ENCODE data around the gene ATP13A1.

The ATP13A1 gene

DNA sequence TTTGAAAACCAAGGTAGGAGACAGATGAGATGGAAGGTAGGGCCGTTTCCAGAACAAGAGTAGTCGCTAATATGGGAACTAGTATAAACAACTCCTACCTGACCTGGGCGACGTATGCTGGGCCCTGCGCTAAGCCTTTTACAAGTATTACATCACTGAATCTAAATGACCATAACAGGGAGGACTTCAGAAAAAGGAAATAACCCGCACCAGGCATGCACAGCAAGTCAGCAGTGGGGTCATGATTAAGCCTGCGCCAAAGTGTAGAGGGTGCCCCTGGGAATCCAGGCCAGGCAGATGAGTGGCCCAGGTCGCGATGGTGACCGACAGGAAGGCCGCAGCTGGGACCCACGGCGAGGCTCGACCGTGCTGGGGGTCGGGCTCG lies 613 bp downstream of the ATP13A1 start:
- peaks cover 30% of the 10 kb centered on the region for H3K36me3 ChIP-seq (ENCODE audit: insufficient read depth, low read length)
- no peaks in the 10 kb centered on the region for H3K9me3 ChIP-seq (ENCODE audit: insufficient read depth, low read depth, low read length)
- H3K9ac ChIP-seq (ENCODE audit: low read depth, low read length): peak overlapping the region; percentile 87
- H3K27ac ChIP-seq (ENCODE audit: low read depth, low read length): peak overlapping the region; percentile 78
- H3K27me3 ChIP-seq (ENCODE audit: insufficient read depth, low read length): no peaks in the 10 kb centered on the region
- WGBS: 10% methylated on average over 17 of the region's 17 CpGs
- H3K4me3 ChIP-seq (ENCODE audit: low read length): peak overlapping the region; percentile 83
- peaks cover 9% of the 10 kb centered on the region; the same call in 1 of the 2 replicates for H3K4me1 ChIP-seq (ENCODE audit: insufficient read depth, low read length)

DNA sequence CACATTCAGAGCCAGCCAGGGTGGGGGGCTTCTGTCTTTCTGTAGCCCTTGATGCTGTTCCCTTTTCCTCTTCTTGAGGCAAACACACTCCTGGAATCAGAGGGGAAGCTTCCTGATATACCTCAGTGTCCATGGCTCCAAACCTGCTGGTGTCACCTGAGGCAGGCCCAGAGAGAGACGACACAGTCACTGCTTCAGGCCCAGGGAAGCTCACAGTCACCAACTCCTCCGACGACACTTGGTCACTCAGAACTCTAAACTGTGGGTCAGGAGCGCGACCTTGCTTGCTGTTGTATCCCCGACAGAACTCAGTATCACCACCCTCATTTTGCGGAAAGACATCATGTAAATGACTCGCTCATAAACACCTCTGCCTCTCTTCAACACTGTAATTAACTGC lies 1.1 kb downstream of the ATP13A1 start:
- Histone ChIP-seq H3K4me3 (ENCODE audit: low read length) (peak overlapping the region; percentile 83), H3K9me3 (ENCODE audit: insufficient read depth, low read depth, low read length) (no peaks in the 10 kb centered on the region), H3K36me3 (ENCODE audit: insufficient read depth, low read length) (peaks cover 36% of the 10 kb centered on the region), H3K27me3 (ENCODE audit: insufficient read depth, low read length) (no peaks in the 10 kb centered on the region), H3K9ac (ENCODE audit: low read depth, low read length) (no peak overlapping the region), H3K4me1 (ENCODE audit: insufficient read depth, low read length) (peaks cover 9% of the 10 kb centered on the region; the same call in 1 of the 2 replicates), H3K27ac (ENCODE audit: low read depth, low read length) (no peak overlapping the region)
- WGBS: 79% methylated on average over 8 of the region's 8 CpGs

DNA sequence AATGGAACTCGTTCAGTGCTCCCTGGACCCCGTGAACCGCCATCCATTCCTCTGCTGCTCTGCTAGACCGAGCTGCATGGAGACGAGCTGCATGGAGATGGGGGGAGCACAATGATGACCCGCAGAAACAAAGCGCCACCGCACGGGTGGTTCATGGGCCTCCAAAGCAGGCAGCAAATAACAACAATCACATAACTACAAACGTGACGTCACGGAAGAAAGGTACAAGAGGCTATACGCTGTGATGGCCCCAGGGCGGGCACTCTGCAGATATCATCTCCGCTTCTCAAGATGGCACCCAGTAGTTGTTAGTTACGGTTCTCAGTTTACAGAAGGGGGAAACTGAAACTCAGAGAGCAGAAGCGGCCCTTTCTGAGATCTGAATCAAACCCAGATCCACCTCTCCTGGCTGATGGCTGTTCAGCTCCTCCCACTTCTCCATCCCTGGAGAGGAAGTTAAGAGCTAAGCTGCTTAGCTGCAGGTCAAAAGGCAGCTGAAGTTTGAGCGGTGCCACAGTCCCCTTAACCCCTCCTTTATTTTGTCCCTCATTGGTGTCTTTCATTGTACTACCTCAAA lies 1.7 kb downstream of the ATP13A1 start:
- Histone ChIP-seq H3K9ac (ENCODE audit: low read depth, low read length) (no peak overlapping the region), H3K4me3 (ENCODE audit: low read length) (peak overlapping the region; percentile 83), H3K27ac (ENCODE audit: low read depth, low read length) (no peak overlapping the region), H3K36me3 (ENCODE audit: insufficient read depth, low read length) (peaks cover 41% of the 10 kb centered on the region), H3K9me3 (ENCODE audit: insufficient read depth, low read depth, low read length) (no peaks in the 10 kb centered on the region), H3K4me1 (ENCODE audit: insufficient read depth, low read length) (peaks cover 9% of the 10 kb centered on the region; the same call in 1 of the 2 replicates), H3K27me3 (ENCODE audit: insufficient read depth, low read length) (no peaks in the 10 kb centered on the region)
- WGBS: 91% methylated on average over 18 of the region's 18 CpGs

DNA sequence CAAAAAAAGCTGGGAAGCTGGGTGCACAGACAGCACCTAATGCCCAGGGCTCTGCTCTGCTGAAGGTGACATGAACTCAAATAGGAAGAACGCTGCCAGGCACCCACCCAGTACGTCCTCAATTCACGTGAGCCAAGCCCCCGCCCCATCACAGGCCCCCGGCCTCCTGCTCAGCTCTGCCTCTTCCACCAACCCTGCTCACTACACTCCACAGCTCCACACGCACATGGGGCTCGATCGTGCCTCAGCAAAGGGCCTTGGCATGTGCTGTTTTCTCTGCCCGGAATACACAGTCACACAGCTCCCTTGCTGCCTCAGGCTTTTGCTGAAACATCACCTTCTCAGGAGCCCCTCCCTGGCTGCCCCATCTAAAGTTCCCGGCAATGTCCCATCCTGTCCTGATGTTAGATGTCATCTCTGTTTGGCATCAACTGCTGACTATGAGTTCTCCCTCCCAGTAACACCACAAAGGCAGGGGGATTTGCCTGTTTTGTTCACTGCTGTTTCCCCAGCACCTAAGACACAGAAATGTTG lies 2.3 kb downstream of the ATP13A1 start:
- Histone ChIP-seq H3K9me3 (ENCODE audit: insufficient read depth, low read depth, low read length) (no peaks in the 10 kb centered on the region), H3K27ac (ENCODE audit: low read depth, low read length) (no peak overlapping the region), H3K4me3 (ENCODE audit: low read length) (peak overlapping the region; percentile 83), H3K27me3 (ENCODE audit: insufficient read depth, low read length) (no peaks in the 10 kb centered on the region), H3K4me1 (ENCODE audit: insufficient read depth, low read length) (peaks cover 9% of the 10 kb centered on the region; the same call in 1 of the 2 replicates), H3K9ac (ENCODE audit: low read depth, low read length) (no peak overlapping the region), H3K36me3 (ENCODE audit: insufficient read depth, low read length) (peaks cover 47% of the 10 kb centered on the region)
- 95% methylated on average over 10 of the region's 10 CpGs for WGBS

DNA sequence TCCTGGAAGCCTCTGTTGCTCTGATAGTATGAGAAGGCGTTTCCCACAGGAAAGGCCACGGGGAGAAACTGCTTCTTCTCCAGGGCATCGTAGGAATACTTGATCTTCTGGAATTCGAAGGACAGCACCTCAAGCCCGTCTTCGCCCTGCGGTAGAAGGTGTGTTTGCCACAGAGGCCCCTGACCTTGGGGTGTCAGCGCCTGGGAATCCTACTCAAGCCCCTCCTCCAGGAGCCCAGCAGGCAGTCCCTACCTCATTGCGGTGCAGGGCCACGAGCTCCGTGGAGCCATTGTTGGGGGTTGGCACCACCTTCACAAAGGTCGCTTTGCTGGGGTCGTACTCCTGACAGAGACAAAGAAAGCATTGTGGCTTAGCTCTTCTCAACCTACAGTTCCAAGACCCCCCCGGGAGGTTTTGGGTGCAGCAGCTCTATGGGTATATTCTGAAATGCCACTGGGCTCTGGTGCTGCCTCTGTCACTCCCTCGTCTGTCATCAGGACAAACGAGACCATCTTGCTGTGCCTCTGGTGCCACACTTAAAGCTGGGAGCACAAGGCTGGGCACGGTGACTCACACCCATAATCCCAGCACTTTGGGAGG lies 3.7 kb downstream of the ATP13A1 start:
- H3K9ac ChIP-seq (ENCODE audit: low read depth, low read length): no peak overlapping the region
- 93% methylated on average over 17 of the region's 17 CpGs for WGBS
- no peaks in the 10 kb centered on the region for H3K9me3 ChIP-seq (ENCODE audit: insufficient read depth, low read depth, low read length)
- peaks cover 9% of the 10 kb centered on the region; the same call in 1 of the 2 replicates for H3K4me1 ChIP-seq (ENCODE audit: insufficient read depth, low read length)
- peaks cover 62% of the 10 kb centered on the region for H3K36me3 ChIP-seq (ENCODE audit: insufficient read depth, low read length)
- H3K4me3 ChIP-seq (ENCODE audit: low read length): no peak overlapping the region
- no peaks in the 10 kb centered on the region for H3K27me3 ChIP-seq (ENCODE audit: insufficient read depth, low read length)
- H3K27ac ChIP-seq (ENCODE audit: low read depth, low read length): no peak overlapping the region

DNA sequence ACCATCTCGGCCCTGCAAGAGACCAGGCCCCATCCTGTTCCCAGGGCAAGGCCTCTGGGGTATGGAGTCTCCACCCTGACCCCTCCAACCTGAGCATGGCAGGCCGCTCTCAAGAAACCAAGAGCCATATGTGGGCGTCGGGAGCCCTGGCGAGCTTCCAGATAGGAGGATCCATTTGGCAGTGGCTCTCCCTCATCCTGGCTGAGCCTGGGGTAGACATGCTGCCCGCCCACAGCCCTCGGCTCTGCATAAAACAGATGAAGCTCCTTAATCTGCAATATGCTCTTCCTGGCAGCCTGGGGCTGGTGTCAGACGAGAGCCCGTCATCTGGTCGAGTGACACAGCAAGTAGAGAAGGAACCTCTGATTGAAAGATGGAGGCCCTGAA lies 6.1 kb downstream of the ATP13A1 start:
- Histone ChIP-seq H3K9ac (ENCODE audit: low read depth, low read length) (no peak overlapping the region), H3K27me3 (ENCODE audit: insufficient read depth, low read length) (no peaks in the 10 kb centered on the region), H3K4me3 (ENCODE audit: low read length) (no peak overlapping the region), H3K27ac (ENCODE audit: low read depth, low read length) (no peak overlapping the region), H3K4me1 (ENCODE audit: insufficient read depth, low read length) (peaks cover 5% of the 10 kb centered on the region; the same call in 1 of the 2 replicates), H3K36me3 (ENCODE audit: insufficient read depth, low read length) (peaks cover 84% of the 10 kb centered on the region), H3K9me3 (ENCODE audit: insufficient read depth, low read depth, low read length) (no peaks in the 10 kb centered on the region)
- 95% methylated on average over 10 of the region's 10 CpGs for WGBS

DNA sequence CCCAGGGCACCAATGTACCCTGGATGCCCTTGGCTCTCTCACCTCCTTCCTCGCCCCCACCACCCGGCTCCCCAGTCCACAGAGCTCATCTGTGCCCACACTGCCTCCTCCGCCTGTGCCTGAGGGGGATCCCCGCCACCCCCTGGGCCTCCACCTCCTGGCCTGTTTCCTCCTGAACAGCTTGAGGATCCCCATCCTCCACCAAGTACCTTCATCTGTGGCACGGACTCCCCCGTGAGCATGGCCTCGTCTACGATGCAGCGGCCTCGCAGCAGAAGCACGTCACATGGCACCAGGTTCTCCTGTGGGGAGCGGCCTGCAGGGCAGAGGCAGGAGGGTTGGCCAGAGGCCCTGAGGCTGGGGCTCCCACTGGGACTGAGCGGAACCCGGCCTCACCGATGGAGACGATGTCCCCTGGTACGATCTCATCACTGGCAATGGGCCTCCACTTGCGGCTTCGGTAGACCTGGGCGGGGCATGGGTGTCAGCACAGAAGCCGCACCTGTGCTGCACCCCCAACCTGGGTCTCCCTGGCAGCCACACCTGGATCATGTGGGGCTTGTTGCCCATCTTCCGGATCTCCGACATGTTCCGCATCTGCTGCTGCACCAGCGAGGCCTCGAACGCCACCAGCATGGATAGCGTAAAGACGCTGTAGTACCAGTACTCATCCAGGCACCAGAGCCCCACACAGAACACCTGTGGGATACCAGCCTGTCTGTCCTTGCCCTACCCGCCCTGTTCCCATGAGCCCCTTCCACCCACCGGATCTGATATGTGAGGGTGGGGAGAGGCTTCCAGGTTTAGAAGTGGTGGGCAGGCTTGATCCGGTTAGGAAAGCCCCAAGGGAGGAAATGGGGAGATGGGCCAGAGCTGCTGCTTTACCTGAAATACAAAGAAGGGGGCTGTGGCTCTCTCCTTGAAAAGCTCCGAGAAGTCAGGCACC lies 6.8 kb downstream of the ATP13A1 start:
- no peak overlapping the region for H3K9ac ChIP-seq (ENCODE audit: low read depth, low read length)
- peaks cover 86% of the 10 kb centered on the region for H3K36me3 ChIP-seq (ENCODE audit: insufficient read depth, low read length)
- H3K27me3 ChIP-seq (ENCODE audit: insufficient read depth, low read length): no peaks in the 10 kb centered on the region
- H3K27ac ChIP-seq (ENCODE audit: low read depth, low read length): no peak overlapping the region
- H3K9me3 ChIP-seq (ENCODE audit: insufficient read depth, low read depth, low read length): no peaks in the 10 kb centered on the region
- H3K4me1 ChIP-seq (ENCODE audit: insufficient read depth, low read length): no peaks in the 10 kb centered on the region
- 96% methylated on average over 33 of the region's 33 CpGs for WGBS
- H3K4me3 ChIP-seq (ENCODE audit: low read length): no peak overlapping the region

DNA sequence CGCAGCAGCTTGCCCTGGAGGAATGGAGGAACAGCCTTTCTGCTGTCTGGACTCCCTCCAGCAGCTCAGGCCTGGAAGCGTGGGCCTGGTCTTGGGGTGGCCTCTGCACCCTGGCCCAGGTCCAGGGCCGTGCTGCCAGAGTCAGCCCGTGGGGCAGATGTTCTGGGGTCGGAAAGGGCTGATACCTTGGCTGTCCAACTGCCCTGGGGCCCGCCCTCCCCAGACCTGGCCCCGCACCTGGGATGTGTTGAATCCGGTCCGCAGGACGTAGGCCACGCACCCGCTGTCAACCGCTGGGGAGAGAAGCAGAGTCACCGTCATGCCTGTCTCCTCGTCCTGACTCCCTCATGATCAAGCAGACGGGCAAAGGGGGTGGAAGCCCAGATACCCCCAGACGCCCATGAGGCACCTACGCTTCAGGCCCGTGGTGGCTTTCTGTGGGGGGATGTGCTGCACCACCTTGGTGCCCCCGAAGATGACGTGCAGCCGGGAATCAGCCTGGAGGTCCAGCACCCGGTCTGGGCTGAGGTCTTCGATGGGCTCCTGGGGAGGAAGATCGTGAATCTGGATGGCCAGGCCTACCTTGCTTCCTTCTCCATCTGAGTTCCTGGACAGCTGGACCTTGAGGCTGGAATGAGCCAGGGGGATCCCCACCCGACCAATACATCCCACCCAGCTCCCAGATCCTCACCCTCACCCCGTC lies 7.7 kb downstream of the ATP13A1 start:
- no peak overlapping the region for H3K4me3 ChIP-seq (ENCODE audit: low read length)
- H3K27ac ChIP-seq (ENCODE audit: low read depth, low read length): no peak overlapping the region
- H3K27me3 ChIP-seq (ENCODE audit: insufficient read depth, low read length): no peaks in the 10 kb centered on the region
- 95% methylated on average over 27 of the region's 27 CpGs for WGBS
- no peaks in the 10 kb centered on the region for H3K9me3 ChIP-seq (ENCODE audit: insufficient read depth, low read depth, low read length)
- H3K4me1 ChIP-seq (ENCODE audit: insufficient read depth, low read length): no peaks in the 10 kb centered on the region
- peaks cover 91% of the 10 kb centered on the region for H3K36me3 ChIP-seq (ENCODE audit: insufficient read depth, low read length)
- H3K9ac ChIP-seq (ENCODE audit: low read depth, low read length): no peak overlapping the region

DNA sequence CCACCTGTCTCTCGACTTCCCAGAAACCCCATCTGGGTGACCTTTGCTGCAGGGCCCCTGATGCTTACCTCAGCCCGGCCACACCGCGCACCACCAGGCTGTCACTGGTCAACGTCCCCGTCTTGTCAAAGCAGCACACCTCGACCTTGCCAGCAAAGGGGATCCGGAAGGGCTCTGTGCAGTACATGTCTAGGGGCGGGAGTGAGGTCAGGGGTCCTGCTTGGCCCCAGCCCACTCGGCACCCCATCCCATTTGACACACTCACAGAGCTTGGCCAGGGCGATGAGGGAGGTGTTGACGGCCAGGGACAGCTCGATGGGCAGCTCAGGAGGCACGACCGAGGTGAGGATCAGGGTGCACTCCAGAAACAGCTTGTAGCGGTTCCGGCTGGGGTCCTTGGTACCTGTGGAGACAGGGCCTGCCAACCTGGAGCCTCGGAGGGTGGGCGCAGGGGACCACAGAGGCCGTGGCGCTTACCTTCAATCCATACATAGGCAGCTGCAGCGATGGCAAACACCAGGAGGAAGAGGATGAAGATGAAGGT lies 8.4 kb downstream of the ATP13A1 start:
- Histone ChIP-seq H3K9ac (ENCODE audit: low read depth, low read length) (no peak overlapping the region), H3K4me1 (ENCODE audit: insufficient read depth, low read length) (no peaks in the 10 kb centered on the region), H3K36me3 (ENCODE audit: insufficient read depth, low read length) (peaks cover 98% of the 10 kb centered on the region), H3K27ac (ENCODE audit: low read depth, low read length) (no peak overlapping the region), H3K4me3 (ENCODE audit: low read length) (no peak overlapping the region), H3K27me3 (ENCODE audit: insufficient read depth, low read length) (no peaks in the 10 kb centered on the region), H3K9me3 (ENCODE audit: insufficient read depth, low read depth, low read length) (no peaks in the 10 kb centered on the region)
- WGBS: 97% methylated on average over 22 of the region's 22 CpGs

DNA sequence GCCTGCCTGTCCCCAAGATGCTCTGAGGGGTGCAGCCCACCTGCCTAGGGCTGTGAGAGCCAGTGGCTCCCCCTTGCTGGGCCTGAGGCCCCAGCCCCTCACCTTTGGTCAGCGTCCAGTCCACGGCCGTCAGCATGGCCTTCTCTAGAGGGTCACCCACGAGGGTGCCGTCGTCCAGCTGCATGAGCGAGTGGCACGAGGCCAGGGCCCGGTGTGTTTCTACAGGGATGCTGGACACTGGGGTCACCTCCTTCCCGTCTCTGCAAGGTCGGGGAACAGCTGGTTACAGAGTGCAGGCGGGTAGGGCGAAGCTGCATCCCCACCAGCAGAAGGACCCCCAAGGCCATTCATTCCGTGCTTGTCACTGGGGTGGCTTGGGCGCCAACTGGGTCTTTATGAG lies 9.0 kb downstream of the ATP13A1 start:
- Histone ChIP-seq H3K9me3 (ENCODE audit: insufficient read depth, low read depth, low read length) (no peaks in the 10 kb centered on the region), H3K4me3 (ENCODE audit: low read length) (no peak overlapping the region), H3K27me3 (ENCODE audit: insufficient read depth, low read length) (no peaks in the 10 kb centered on the region), H3K9ac (ENCODE audit: low read depth, low read length) (no peak overlapping the region), H3K27ac (ENCODE audit: low read depth, low read length) (no peak overlapping the region), H3K4me1 (ENCODE audit: insufficient read depth, low read length) (no peaks in the 10 kb centered on the region), H3K36me3 (ENCODE audit: insufficient read depth, low read length) (peaks cover 99% of the 10 kb centered on the region)
- 96% methylated on average over 15 of the region's 15 CpGs for WGBS

Data from HUES64 (cell line).